ENCODE measurements around the gene CABP7.

CABP7 gene

GRCh38 chr22:29718949-29719898, 579 bp upstream of the CABP7 start:
- TF ChIP-seq, protein P1, sequence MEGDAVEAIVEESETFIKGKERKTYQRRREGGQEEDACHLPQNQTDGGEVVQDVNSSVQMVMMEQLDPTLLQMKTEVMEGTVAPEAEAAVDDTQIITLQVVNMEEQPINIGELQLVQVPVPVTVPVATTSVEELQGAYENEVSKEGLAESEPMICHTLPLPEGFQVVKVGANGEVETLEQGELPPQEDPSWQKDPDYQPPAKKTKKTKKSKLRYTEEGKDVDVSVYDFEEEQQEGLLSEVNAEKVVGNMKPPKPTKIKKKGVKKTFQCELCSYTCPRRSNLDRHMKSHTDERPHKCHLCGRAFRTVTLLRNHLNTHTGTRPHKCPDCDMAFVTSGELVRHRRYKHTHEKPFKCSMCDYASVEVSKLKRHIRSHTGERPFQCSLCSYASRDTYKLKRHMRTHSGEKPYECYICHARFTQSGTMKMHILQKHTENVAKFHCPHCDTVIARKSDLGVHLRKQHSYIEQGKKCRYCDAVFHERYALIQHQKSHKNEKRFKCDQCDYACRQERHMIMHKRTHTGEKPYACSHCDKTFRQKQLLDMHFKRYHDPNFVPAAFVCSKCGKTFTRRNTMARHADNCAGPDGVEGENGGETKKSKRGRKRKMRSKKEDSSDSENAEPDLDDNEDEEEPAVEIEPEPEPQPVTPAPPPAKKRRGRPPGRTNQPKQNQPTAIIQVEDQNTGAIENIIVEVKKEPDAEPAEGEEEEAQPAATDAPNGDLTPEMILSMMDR (IDR thresholded peaks at IDR 0.05): no peak
- H3K27ac ChIP-seq: no peak overlapping the region
- peaks cover 0 to 18% (median 13%) of the 10 kb centered on the region in 4 donors for H3K4me1 ChIP-seq
- H3K4me3 ChIP-seq: peak overlapping the region in 1 of 2 donors; percentile 9
- peaks cover 0 to 93% of the 10 kb centered on the region in 2 donors for H3K27me3 ChIP-seq
- intact Hi-C loops (cut with DNase I; ENCODE audit: low total_unique reads): no loop called here
- DNase-seq: no peak
- no peaks in the 10 kb centered on the region for H3K9me3 ChIP-seq
- H3K36me3 ChIP-seq: no peaks in the 10 kb centered on the region

GRCh38 chr22:29720811-29721323, 1.1 kb downstream of the CABP7 start:
- Histone ChIP-seq H3K4me3 (peak overlapping the region in 1 of 2 donors; percentile 9), H3K4me1 (peaks cover 0 to 18% (median 13%) of the 10 kb centered on the region in 4 donors), H3K36me3 (no peaks in the 10 kb centered on the region), H3K27me3 (peaks cover 0 to 78% of the 10 kb centered on the region in 2 donors), H3K27ac (no peak overlapping the region), H3K9me3 (no peaks in the 10 kb centered on the region)
- intact Hi-C loops (cut with DNase I; ENCODE audit: low total_unique reads): no loop called here
- TF ChIP-seq, protein P1 (IDR thresholded peaks at IDR 0.05): no peak
- DNase-seq: no peak

DNA sequence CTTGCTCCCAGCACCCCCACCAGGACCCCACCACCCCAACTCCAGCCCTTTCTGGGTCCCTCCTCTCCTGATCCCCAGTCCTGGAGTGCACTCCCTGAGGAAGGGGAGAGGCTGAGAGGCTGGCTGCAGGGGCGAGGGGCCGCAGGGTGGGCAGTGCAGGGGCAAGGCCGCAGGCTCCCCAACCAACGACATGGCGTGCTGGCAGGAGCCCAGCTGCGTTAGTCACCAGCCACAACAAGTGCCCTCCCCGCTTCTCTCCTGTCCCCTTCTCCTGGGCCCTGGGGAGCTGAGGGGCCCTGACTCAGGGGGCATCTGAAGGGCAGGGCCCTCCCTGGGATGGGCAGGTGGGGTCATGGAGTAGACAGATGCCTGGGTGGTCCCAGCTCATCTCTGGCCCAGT, 2.3 kb downstream of the CABP7 start:
- Histone ChIP-seq H3K4me1 (peaks cover 0 to 18% (median 13%) of the 10 kb centered on the region in 4 donors), H3K36me3 (no peaks in the 10 kb centered on the region), H3K4me3 (no peak overlapping the region), H3K27ac (no peak overlapping the region), H3K9me3 (no peaks in the 10 kb centered on the region), H3K27me3 (peaks cover 0 to 76% of the 10 kb centered on the region in 2 donors)
- TF ChIP-seq, protein P1 (IDR thresholded peaks at IDR 0.05): no peak
- DNase-seq: no peak
- intact Hi-C loops (cut with DNase I; ENCODE audit: low total_unique reads): no loop called here

GRCh38 chr22:29722587-29722986, 2.8 kb downstream of the CABP7 start:
- intact Hi-C loops (cut with DNase I; ENCODE audit: low total_unique reads): no loop called here
- Histone ChIP-seq H3K4me1 (peaks cover 0 to 18% (median 13%) of the 10 kb centered on the region in 4 donors), H3K27me3 (peaks cover 0 to 75% of the 10 kb centered on the region in 2 donors), H3K27ac (no peak overlapping the region), H3K36me3 (no peaks in the 10 kb centered on the region), H3K9me3 (no peaks in the 10 kb centered on the region), H3K4me3 (no peak overlapping the region)
- TF ChIP-seq, protein P1 (IDR thresholded peaks at IDR 0.05): no peak
- DNase-seq: no peak

DNA sequence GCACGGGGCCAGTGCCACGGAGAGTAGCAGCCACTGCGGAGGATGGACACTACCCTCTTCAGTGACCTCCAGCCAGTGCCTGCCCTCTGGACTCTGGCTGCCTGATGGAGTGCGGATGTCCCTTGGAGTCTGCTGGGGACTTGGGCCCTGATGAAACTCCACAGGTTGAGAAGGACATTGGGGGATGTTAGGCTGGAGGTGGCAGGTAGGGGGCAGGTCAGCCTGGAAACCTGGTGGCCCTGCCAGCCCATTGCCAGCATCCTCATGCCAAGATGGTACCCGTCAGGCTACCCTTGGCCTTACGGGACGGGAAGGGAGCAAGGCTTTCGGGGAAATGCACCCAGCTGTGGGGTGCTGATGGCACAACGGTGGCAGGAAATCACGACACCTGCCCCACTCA, 4.0 kb downstream of the CABP7 start:
- intact Hi-C loops (cut with DNase I; ENCODE audit: low total_unique reads): no loop called here
- H3K27me3 ChIP-seq: peaks cover 0 to 63% of the 10 kb centered on the region in 2 donors
- peaks cover 0 to 4% (median 0%) of the 10 kb centered on the region in 3 donors for H3K36me3 ChIP-seq
- peaks cover 0 to 18% (median 13%) of the 10 kb centered on the region in 4 donors for H3K4me1 ChIP-seq
- H3K27ac ChIP-seq: no peak overlapping the region
- no peak overlapping the region for H3K4me3 ChIP-seq
- TF ChIP-seq, protein P1 (IDR thresholded peaks at IDR 0.05): no peak
- no peak for DNase-seq
- no peaks in the 10 kb centered on the region for H3K9me3 ChIP-seq
